ENCODE results near the gene PRICKLE4. TPM values are rescaled to one million over a fixed set of nuclear protein-coding genes. Genes with fewer than 3 reads are reported as not detected.

PRICKLE4 gene, protein sequence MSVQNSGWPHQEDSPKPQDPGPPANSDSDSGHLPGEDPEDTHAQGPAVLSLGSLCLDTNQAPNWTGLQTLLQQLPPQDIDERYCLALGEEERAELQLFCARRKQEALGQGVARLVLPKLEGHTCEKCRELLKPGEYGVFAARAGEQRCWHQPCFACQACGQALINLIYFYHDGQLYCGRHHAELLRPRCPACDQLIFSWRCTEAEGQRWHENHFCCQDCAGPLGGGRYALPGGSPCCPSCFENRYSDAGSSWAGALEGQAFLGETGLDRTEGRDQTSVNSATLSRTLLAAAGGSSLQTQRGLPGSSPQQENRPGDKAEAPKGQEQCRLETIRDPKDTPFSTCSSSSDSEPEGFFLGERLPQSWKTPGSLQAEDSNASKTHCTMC
- total RNA-seq, result 2.0 TPM
- long read RNA-seq, partial matches to known transcripts, result 0 of 1 reads
- long read RNA-seq, other reads (novel, unspliced or antisense), result 0 of 1 reads

DNA sequence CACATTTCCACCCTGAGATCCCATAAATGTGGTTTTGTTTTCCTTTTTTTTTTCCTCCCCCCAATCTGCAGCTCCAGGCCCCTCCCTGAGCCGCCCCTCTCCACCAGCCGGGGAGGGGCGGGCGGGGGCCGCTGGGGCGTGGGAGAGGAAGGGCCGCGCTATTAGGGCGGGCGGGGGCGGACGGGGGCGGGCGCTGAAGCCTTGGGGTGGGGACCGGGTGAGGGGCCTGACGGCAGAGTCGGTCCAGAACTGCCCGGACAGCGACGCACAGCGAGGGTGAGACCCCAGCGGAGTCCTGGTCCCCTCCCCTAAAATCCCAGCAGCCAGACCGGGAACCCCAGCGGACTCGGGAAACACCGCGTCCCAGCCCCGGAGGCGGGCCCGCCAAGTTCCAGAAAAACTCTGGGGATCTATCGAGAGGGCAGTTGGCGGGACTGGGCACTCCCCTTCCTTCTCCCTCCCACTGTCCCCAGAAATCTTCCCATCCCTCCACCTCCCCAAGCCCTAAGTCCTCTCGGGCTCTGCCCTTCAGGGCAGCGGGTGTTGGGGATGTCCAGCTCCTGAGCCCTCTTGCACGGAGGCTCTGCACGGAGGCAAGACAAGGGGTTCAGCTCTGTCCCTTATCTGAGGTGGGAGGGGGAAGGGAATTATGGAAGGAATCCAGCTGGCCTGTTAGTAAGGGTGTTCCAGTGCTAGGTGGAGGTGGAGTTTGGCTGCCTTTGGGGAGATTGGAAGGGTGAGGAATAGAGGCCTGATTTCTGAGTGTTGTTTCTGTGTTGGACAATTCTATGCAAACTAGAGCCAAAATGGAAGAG, at the start of gene PRICKLE4:
Gene PRICKLE4 (plus strand): TSS at position 232 of the 815 bp plus-strand sequence. CDS start 2,692 bp downstream, outside the sequence.
- DNase-seq (ENCODE audit: low spot score), result no peak

DNA sequence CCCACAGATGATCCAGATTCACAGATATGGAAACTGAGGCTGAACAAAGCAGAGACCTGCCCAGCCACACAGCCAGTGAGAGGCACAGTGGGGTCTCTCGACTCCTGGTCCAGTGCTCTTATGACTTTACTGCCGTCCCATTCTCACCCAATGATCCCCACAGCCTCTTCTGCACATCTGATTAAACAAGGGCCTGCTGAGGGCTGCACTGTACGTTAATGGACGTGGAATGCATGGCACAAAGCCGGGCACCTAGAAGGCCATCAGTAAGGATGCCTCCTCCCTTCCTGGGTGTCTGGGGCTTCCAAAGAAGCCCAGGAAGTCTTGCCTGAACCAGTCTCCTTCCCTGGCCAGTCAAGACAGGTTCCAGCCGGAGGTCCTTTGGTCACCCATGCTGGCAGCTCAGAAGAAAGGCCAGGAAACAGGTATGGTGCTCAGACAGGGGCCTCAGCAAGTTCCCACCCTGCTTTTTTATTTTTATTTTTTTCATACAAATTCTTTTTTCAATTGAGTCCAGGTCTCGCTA, 49.0 kb upstream of the PRICKLE4 start:
- DNase-seq (ENCODE audit: low spot score), result no peak

DNA sequence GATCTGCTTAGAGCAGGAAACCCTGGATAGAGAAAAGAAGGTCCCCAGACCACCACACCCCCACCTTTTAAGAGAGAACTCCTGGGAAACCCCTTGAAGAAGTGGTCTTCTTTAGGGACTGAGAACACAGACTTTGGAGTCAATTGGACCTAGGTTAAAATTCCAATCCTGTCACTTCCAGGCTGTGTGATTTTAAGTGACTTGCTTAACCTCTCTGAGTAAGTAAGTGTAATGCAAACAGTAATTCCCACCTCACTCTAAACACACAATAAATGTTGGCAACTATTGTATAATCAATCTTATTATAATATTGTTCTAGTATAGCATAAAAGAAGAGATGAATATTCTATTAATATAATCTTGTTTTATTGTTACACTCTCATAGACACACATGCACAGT, 48.4 kb upstream of the PRICKLE4 start:
- no peak for DNase-seq (ENCODE audit: low spot score)

DNA sequence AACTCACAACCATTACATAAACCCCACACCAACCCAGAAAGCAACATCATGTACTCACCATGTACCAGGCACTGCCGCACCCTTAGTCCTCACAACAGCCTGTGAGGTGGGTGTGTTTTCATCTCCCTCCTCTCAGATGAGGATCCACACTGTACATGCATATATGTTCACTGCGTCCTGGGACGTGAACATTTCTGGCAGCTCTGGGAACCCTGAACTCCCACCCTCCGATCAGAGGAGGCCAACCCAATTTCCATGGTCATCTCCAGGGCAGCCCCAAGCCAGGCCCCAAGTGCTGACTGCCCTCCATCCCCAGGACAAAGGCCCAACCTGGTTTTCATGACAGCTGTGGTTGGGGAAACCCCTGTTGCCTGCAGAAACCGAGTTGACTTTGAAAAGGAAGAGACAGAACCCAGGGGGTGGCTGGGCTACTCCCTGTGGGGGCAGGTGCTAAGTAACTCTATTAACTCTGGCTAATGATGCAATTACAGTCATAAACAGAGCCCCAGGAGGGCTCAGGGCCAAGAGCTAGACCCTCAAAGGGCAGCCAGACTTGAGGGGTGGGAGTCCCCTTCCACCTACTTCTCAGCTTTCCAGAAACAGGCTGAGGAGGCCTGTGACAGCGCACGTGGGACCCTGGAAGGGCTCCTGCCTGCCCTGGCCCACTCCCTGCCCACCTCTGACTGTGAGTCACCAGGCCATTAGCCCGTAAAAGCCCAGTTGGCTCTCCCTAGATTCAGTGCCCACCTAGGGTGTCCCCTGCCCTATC, 47.8 kb upstream of the PRICKLE4 start:
- DNase-seq (ENCODE audit: low spot score), result no peak

DNA sequence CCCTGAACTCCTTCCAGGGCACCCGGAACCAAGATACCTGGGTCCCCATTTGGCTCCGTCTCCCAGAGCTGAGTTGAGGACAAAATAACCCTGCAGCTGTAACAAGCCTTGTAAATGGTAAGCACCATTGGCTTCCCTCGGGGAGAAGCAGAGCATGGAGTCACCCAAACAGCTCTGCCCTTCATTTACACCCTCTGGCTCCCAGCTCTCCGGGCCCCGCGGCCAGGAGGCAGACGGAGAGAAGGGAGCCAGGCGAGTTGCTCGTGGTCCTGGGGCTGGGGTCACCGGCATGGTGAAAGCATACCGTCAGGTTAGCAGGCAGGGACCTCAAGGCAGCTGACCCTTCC, 47.2 kb upstream of the PRICKLE4 start:
- DNase-seq (ENCODE audit: low spot score), result no peak

DNA sequence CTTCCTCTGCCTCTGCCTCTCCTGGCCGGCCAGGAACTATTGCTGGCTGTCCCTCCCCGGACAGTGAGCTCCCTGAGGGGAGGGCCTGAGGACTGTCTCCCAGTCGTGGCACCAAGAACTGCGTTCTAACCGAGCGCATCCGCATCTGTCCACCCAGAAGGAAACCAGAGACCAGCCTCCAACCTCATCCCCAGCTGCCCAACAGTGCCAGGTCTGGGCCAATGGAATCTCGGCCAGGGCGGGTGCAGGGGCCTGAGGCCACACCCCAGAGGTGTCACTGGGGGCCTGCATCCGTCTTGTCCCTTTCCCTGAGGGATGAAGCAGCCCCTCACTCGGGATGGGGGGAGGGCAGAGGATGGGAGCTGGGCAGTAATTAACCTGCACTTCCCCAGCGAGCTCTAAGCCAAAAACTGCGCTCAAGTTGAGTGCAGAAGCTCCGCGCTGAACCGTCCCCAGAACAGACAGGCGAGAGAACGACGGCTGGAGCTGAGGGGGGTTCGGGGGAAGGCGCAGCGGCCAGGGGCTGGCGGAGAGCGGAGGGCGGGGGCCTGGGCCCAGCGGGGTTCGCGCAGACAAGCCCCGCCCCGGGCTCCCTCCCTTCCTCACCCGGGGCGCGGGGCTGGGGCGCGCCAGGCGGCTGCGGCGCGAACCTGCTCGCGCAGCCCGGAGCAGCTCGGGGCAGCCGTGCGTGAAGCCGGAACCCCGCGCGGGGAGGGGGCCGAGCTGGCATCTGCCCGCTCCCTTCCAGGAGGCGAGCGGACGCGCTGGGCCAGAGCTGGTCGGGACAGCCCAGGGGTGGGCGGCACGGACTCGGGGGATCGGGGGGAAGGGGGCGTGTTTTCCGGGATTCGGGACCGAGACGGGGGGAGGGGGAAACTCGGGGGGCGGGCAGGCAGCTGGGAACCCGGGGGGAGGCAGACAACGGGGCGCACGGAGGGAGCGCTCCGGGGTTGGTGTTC, 46.6 kb upstream of the PRICKLE4 start:
- no peak for DNase-seq (ENCODE audit: low spot score)

DNA sequence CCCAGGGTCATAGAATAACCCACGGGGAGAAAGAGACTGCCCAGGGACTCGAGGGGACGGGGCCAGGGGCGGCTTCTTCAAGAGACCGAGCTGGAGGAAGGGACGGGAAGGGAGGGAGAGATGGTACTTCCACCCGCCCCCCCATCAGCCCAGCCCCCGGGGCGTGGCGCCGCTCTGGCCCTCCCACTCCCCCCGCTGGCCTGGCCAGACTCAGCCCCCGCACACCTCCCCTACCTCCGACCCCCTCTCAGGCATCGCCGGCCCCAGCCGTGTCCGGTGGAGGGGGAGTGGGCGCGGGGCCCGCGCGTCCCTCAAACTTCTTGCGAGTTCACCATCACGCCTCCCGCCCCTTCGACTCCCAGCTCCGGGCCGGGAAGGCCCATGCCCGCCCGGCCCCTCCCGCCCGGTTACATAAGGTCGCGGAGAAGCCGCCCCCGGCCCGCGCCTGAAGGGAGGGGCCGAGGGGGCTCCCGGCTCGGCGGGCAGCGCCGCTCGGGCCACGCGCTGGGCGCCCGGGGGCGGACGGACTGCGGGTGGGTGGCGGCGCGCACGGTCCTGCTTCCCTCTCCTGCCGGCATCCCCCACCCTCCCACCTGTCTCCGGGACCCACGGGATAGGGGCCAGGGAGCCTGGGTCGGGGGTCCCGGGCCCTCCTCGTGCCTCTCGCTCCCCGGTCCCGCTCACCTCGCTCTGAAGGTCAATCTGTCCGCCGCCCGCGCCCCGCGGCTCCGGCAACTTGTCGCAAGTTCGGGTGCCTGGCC, 45.7 kb upstream of the PRICKLE4 start:
- peak; percentile 93 for DNase-seq (ENCODE audit: low spot score)

DNA sequence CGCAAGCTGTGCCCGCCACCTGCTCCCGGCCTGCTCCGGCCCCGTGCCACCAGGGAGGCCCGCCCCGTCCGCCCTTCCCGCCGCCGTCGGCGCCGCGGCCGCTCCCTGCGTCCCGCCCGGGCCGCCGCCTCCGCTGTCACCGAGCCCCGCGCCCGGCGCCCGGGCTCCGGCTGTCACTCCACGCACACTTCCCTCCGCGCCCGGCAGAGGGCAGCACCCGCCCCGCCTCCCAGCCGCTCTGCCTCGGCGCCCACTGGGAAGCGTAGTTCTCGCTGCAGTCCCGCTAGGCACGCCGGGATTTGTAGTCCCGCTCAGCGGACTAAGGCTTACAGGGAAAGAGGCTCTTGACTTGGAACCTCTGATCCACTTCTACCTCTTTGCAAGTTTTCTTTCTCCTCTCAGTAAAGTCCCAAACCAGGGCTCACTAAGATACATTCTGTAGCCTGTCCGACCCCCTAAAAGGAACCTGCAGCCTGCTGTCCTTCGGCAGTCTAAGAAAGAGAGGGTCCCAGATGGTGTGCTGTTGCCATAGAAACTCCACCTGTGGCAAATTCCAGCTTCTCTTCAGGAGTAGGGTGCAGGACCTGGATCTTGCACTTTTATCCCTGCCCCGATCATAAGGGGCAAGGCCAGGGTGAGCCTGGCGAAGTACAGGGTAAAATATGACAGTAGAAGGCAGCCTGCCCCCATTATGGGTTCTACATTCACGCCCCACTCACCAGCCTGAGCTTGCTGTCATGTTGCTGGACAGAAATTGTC, 45.0 kb upstream of the PRICKLE4 start, which contains the start of gene TFEB:
Gene TFEB (minus strand): TSS at position 182 of the 759 bp plus-strand sequence. CDS start 44,395 bp downstream, outside the sequence.
- peak; percentile 99 for DNase-seq (ENCODE audit: low spot score)

DNA sequence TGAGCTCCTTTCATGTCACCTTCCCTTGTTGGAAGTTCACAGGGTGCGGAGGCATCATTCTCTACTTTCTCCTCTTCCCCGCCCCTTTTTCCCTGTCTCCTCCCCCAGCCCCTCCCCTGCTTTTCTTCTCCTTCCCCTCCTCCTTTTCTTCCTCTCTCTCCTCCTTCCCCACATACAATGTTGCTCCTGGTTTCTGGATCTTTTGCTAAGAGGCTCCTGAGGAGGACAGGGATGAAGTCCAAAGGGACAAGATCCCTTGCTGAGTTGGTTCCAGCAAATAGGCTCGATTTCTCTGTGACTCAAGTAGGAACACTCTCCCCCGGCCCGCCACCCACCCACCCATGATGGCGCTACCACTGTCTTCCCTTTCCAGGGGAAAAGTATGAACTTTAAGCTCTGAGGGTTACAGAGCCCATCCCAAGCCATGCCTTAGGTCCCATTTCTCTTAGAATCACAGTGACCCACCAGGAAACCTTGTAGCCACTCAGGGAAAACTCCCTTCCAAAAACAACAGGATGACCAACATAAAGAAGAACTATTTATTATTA, 44.3 kb upstream of the PRICKLE4 start:
- no peak for DNase-seq (ENCODE audit: low spot score)

DNA sequence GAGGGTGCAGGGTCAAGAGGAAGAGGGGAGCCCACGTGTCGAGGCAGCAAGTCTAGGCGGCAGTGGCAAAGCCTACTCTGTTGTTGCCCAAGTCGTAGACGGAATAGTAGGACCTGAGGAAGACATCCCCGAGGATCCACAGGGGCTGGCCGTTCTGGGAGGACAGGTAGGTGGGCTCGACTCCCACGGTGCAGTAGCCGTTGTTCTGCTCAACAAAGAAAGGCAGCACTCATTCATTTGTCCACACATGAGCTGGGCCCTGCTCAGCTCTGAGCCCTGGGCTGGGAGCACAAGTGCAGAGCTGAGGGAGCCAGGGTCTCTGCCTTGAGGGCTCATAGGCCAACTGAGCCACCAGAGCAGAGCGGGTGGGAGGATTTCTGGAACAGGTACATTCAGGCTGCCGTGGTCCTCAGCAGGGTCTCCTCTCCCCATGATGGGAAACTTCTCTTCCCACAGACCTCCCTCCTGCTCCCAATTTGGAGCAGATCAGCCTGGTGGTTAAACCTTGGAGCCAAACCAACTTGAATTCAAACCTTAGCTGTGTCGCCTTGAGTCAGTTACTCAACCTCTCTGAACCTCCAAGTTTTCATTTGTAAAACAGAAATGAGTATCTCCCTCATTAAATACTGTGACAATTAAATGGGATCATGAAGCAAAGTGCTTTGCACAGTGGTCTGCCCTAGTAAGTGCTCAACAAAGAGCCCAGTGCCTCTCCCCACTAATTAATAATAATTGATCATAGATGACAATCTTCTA, 43.6 kb upstream of the PRICKLE4 start:
- no peak for DNase-seq (ENCODE audit: low spot score)

DNA sequence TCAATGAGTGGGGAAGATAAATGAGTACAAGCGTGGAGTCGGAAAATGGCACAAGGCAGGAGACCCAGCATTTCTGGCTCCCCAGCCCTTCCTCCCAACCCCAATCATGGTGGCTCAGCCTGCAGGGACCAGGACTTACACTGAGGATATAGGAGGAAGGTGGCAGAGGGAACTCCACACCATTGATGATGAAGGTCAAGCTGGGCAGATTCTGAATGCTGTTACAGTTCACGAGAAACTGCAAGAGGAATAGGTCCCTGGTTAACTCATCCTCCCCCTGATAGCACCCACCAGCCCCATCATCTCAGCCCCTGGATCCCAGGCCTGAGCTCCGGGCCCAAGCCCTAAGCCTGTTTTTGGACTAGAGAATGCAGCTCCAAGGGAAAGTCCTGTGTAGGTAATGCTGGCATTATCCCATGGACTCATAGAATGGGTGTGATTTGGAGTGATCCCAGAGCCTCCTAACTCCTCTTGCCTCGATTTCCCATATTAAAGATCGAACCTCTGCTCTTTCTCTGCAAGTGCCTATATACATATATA, 42.9 kb upstream of the PRICKLE4 start:
- DNase-seq (ENCODE audit: low spot score), result no peak

DNA sequence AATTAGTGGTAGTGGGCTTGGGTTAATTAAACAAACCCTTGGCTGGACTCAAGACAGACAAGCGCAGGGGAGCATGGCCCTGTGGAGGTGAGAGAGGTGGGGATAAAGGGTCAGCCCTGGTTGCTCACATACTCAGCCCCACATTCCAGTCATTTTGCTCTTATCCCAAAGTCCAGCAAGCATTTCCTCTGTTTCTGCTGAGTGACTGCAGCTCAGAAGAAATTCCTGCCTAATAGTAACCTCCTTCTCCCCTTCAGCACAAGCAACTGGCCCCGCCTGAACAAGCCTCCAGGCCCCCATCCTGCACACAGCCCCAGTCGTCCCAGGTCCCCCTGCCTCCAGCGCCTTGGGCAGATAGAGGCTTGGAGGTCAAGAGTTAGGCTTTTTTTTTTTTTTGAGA, 41.5 kb upstream of the PRICKLE4 start:
- no peak for DNase-seq (ENCODE audit: low spot score)

DNA sequence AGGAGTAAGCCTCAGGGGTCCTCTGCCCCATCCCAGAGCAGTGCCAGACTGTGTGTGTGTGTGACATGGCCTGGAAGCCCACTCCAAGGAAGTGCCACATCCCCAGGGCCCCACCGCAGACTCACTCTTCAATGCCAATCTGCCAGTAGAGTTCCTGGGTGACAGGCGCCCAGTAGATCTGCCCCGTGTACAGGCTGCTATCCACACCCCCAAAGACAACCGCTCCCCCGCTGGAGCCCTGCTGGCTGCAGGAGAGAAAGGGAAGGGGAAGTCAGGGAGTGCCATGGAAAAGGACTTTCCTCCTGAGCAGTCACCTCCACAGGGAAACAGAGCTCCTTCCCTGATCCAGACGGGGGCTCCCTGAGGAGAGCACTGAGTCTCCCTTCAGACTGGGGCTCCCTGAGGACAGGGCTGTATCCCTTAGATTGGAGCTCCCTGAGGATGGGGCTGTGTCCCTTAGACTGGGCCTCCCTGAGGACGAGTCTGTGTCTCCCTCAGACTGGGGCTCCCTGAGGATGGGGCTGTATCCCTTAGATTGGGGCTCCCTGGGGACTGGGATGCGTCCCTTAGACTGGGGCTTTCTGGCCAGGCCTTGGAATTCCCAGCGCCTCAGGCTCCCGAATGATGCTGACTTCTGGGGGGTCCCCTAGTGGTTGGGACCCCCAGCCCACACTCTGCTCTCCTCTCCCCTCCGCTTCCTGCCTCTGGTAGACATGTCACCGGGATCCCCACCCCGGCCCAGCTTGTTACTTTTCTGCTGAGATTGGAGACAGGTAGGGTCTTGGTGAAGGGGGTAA, 40.0 kb upstream of the PRICKLE4 start:
- DNase-seq (ENCODE audit: low spot score), result no peak

DNA sequence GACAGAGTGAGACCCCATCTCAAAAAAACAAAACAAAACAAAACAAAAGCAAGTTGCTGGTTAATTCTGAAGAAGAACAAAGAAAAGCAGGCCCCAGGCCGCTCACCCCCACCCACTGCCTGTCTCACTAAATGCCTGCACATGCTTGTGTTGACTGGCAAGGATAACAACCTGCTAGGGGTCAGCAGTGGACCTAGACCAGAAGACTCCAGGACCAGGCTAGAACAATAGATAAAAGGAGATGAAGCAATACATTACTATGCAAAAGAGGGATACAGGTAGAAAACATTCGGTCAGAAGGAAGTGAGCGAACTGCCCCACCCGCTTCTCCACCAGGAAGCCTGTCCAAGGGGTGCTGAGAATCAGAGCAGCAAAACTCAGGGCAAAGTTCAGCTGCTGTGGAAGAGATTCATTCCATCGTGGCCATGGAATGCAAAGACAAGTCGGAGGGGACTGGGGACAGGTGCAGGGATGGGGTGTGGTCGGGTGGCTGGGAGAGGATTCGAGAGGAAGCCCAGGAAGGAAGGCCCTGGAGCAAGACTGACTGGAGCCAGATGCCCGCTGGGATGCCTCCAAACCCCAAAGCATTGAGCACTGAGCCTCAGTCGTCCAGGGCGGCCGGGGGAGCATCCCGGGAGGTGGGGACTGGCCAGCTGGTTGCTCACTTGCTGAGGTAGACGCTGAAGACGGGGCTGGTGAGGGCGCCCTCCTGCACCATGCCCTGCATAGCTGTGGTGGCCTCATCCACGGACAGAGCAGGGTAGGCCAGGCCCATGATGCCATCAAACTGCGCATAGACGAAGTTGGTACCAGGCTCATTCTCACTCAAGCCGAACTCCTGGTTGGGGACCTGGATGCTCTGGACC, 38.7 kb upstream of the PRICKLE4 start:
- DNase-seq (ENCODE audit: low spot score), result no peak
